HG03039 (cell line): ENCODE data around the gene SH3RF2.
"Not testable (repeated sequence)": the region's sequence is repeated elsewhere in the genome, so short reads cannot be mapped to it uniquely, and the experiment has no call there.

Experiments used
- ATAC-seq: cut with Tn5 transposase; IDR thresholded peaks from one replicate; pipeline ENCODE4 v1.9.1; 2021; ENCODE audit warnings: mild to moderate bottlenecking, moderate library complexity; ENCODE audit not compliant: unreplicated experiment

SH3RF2 gene

DNA sequence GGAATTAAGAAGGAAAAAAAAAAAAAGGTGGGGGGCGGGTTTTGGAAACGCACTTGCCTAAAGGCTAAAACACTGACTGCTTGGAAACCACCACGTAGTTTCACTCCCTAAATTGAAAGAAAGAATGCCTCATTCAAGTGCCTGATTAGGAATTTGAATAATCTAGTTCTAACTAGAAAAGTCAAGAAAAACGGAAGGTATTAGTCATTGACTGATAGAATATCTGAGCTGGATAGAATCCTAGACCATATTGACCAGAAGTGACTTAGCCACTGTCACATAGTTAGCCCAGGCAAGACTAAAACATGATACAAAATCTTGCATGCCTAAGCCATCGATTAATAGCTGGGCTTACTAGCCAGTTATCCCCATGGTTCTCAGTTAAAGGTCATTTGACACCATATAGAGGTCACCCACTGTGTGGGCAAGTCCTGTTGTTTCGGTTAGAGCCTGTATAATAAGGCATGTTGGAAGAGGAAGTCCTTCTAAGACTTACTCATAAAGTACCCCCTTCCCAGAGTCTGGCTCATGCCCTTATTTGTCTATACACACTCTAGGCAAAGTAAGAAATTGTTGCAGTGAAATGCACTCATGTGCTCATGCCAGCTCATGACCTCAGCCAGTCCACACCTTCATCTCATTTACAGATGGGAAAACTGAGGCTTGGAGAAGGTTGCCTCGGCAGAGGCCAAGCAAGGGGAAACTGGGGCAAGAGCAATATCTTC, 40.2 kb downstream of the SH3RF2 start:
- ATAC-seq: peak; percentile 83

DNA sequence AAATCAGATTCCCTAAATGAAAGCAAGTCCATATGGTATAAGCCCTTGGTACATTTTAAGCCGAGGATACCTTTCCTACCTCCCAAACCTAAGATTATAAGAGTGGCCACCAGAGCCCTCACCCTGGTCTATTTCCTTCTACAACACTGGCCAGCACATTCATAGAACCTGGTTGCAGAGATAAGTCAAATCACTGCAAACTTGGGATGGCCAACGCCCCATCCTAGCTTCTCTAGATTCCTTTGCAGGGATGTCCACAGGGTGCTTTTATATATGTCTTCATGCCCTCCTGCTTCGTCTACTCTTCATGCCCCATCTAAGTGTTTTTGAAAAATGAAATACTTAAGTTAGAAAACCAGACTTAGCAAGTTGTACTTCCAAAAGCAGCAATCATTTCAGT, 41.8 kb downstream of the SH3RF2 start:
- ATAC-seq: no peak

DNA sequence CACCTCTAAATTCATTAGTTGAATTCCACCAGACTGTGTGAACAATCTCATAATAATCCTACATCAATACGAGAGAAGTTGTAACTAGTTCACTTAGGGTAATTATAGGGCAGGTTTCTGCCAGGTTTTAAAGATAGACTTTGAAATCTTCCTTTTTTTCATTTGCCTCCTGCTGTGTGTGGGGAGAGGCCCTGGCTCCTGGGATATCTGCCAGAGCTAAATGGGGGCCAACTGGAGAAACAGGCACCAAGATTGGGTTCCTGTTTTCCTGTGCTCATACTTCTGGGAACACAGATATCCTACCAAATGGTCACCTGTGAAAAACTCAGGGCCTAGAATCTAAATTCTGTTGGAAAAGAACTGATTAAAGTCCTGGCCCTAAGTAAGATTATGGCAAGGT, 42.3 kb downstream of the SH3RF2 start:
- ATAC-seq: no peak

DNA sequence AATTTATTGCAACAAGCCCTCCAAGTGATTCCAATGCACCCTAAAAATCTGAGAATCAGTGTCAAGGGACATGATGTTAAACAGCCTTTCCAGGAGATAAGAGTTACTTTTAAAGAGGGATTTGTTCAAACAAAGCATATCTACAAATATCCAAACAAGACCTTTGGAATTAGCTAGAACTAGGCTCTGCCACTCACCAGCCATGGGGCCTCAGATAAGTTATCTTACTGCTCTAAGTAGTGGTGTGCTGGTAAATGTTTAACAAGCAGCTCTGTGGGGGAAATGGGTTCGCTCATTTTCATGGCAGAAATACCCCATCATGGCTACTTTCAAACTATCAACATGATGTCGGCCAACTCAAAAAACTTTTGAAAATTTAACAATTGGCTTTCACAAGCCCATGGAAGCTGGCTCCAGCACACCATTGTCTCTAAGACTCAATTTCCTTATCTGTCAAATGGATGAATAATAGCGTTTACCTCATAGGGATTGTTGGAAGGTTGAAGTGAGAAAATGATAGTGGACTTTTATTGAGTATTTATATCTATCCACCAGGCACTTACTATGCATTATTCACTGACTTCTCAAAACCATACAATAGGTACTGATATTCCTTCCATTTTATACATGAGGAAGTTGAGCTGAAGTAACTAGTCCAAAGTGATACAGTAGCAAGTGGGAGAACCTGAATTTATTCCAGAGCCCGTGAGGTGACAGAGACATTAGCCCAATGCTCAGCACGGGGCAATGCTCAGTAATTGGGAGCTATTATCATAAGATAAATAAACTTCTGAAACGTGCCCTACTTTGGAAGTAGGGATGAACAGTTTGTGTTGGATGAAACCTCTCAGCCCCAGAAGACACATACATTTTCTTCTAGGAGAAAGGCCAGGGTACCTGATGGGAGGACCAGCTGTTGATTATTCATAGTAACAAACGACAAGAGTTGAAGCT, 43.2 kb downstream of the SH3RF2 start:
- ATAC-seq: no peak

DNA sequence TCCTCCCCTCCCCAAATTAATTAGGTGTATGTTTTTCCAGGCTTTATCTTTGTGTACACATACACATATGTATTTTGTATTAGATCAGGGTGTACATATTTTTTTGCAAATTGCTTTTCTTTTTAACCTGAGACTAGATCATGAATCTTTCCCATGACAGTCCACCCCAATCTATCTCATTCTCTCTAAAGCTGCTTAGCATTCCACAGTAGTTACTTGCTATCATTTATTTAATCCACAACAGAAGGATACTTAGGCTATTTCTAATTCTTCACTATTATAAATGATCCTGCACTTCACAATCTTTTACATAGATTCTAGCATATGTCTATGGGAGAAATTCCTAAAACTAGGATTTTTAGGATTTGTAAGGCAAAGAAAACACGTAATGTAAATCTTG, 43.9 kb downstream of the SH3RF2 start:
- no peak for ATAC-seq

DNA sequence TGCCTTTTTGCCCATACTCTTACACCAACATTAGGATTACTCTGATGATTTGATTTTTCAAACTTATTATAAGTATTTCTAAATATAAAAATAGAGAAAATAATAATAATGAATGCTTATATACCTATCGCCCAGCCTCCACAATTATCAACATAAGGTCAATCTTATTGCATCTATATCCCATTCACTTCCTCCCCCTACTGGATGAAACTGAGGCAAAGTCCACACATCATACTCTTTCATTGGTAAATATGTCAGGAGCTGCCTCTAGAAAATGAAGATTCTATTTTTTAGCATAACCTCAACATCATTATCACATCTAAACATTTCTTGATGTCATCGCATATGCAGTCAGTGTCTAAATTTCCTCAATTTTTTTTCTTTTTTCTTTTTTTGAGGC, 44.3 kb downstream of the SH3RF2 start:
- ATAC-seq: no peak

DNA sequence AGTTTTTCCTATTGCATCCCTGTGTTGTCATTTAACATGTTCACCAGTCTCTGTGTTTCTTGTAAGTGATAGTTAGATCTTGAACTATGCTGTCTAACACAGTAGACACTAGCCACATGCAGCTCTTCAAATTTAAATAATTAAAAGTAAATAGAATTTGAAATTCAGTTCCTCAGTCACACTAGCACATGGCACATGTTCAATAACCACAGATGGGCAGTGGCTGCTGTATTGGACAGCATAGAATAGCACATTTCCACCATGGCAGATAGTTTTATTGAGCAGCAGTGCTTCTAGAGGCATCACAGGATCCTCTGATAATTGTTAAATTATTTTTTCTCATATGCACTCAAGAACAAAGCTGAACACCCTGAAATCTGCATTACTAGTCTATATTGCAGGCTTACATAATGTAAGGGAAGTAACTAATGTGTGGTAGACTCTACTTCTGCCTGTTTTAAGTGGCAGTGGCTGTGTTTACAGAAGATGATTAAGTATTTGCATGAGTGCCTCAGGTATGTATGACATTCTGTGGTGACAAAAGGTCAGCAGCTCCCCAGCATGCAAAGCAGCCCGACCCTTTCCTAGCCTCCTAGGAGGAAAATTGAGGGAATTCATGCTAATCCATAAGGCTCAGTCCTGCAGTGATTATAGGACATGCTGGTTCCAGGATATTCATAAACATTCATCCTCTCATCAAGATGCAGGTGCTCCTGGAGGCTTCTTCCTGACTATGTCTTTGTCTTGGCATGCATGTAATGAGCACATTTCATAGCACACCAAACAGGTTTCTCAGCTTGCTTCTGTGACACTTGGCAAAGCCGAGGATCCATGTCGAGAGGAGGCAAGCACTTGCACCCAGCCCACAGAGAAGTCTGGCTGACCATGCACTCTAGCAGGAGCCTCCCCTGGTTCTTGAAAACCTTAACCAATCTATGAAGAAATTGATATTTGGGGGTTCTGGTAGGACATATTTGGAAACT, 45.5 kb downstream of the SH3RF2 start:
- no peak for ATAC-seq

DNA sequence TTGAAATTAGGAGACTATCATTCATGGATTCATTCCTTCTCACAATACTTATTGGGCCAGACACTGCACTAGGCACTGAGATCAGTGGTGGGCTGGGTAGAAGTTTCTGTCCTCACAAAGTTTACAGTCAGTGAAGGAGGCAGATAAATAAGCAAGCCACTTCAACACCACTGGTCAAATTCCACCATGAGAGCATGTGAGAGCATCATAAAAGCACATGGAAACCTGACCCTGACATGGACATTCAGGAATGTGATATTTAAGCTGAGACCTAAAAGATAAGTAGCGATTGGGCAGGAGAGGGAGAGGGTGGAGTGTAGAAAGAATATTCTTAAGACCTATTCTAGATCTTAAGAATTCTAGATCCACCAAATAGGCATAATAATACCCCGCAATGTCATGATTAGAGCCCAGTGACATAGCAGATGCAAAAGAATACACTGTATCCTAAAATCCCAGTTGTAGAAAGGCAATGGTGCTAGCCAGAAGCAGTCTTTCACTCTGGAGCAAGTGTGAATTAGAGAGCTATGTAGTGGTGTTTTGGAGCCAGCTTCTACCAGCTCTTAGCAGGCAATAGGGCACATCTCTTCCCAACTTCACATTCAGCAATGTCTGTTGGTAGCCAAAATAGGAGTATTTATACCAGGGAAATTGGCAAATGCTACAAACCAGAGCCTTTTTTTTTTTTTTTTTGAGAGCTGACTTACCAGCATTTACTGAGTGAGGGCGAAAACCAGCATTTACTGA, 46.4 kb downstream of the SH3RF2 start:
- ATAC-seq: no peak

DNA sequence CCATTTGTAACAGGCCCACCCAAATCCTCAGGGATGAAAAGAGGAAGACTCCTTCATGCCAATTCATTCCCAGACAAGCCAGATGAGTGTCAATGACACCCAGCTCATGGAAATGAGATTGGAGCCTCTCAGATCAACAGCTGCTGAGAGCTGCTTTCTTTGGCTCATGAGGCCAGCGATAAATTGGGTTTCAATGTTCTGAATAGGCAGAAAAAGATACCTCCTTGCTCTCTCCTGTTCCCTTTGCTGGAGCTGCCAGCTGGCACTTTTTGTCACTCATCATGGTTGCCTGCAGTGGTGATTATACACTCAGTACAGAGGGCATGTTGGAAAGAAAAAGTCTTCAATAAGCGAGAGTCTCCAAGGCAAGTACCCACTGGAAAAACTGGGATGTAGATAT, 47.1 kb downstream of the SH3RF2 start:
- ATAC-seq: no peak

DNA sequence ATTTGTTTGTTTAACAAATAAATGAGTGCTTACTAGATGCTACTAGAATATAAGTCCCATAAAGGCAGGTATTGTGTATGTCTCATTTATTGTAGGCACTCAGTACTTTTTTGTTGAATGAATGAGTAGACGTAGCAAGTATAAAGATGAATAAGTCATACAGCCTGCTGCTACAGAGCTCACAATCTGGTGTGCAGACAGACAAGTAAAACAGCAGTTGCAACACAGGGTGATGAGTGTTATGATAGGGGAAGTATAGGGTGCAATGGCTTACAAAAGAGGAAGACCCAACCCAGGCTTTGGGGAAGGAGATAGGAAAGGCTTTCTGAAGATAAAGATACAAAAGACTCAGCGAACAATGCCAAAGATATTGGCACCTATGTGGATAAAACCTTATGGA, 47.7 kb downstream of the SH3RF2 start:
- ATAC-seq: no peak

DNA sequence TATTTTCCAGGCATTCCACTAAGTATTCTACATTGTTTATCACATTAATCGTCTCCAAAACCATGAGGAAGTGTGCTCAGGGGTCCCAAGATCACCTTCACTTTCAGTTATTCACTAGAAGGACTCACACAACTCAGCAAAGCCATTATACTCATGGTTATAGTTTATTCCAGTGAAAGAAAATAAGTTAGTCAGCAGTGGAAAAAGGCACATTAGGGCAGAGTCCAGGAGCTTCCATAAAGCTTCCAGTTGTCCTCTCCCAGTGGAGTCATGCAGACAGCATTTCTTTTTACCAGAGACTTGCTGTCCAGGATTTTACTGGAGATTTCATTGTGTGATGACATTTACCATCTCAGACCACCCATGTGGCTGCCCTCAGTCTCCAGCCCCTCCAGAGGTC, 51.5 kb downstream of the SH3RF2 start:
- no peak for ATAC-seq

DNA sequence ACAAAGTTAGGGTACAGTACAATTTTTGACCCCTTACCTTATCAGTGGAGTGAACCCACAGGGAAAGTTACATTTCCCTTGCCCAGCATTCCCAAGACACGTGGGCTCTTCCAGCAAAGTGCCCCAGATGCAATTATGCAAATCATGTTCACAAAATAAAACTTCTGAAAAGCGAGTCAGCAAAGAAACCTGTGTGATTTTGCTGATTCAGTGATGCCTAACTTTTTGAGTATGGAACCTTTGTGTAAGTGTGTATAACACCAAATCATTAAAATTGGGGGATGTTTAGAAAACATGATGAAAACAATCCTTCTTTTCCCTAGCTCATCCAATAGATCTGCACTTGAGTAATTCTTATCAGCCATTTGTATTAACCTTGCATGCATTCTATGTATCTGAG, 52.6 kb downstream of the SH3RF2 start:
- ATAC-seq: no peak

DNA sequence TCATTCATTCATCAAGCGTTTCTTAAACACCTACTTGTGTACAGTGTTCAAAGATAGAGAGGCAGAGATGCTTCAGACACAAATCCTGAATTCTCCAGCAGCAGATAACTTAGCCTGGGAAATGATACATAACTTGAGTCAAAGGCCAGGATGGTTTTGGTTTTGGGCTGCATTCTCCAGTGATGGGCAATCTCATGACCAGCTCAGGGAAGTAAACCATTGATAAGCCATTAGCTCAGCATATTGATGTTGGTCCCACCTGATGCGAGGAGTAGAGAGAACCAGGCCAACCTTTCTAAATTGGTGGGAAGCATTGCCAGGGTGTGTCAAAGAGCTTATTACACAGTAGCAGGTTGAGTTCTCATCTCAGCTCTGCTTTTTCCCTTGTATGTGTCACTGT, 53.0 kb downstream of the SH3RF2 start:
- no peak for ATAC-seq

DNA sequence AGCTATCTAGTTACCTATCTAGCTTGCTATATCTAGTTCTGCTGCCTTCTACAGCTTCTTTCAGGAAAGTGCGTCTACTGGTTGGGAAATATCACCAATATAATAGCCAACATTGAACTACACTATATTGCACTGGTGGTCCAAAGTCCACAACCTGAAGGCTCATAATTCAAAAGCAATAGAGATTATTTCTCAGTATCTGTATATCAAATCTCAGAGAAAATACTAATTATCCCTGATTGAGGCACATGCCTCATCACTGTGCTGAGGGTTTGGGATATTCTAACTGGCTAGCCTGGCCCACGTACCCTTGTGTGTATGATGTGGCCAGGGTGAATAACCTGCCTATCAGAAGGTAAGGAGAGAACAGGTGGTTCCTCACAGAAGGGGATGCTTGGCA, 53.8 kb downstream of the SH3RF2 start:
- no peak for ATAC-seq

DNA sequence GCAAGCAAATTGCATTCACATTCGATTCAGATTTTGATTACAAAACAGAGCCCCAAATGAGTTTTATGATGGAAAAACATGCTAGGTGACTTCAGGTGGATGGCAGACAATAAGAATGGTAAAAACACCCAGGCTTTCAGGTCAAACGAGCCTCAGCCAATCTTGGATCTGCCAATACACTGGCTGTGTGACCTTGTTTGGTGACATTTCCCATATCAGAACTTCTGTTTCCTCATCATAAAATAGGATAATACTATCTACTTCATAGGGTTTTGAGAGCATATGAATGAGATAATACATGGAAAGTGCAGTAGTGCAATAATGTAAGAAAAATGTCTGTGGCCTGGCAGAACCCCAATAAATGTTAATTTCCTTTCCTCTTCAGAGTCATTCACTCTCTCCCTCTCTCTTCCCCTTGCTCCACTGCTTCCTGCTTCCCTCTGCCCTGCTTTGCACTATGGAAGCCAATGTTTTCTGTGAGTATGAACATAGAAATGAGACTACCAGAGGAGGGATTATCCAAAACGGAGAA, 54.7 kb downstream of the SH3RF2 start:
- no peak for ATAC-seq

DNA sequence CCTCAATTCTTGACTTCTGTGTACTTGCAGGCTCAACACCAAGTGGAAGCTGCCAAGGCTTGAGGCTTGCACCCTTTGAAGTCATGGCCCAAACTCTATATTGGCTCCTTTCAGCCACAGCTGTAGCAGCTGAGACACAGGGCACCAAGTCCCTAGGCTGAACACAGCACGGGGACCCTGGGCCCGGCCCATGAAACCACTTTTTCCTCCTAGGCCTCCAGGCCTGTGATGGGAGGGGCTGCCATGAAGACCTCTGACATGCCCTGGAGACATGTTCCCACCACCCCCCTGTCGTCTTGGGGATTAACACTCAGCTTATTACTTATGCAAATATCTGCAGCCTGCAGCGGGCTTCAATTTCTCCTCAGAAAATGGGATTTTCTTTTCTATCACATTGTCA, 57.2 kb downstream of the SH3RF2 start:
- ATAC-seq: not testable (repeated sequence)

DNA sequence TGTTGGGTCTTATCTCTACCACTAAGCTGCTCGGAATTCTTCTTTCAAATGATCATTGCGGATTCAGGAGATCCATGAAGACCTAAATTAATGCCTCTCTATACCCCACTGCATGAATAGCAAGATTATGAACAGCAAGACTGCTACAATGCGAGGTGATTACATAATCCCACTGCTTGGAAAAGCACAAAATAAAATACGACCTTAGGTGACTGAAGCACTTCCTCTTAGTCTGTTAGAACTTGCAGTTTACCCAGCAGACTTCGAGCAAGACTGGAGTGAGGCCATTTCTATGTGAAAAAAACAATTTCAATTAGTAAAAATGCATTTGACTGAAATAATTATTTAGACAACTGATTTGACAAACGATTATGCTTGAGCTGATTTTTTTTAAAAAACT, 59.8 kb downstream of the SH3RF2 start:
- no peak for ATAC-seq

DNA sequence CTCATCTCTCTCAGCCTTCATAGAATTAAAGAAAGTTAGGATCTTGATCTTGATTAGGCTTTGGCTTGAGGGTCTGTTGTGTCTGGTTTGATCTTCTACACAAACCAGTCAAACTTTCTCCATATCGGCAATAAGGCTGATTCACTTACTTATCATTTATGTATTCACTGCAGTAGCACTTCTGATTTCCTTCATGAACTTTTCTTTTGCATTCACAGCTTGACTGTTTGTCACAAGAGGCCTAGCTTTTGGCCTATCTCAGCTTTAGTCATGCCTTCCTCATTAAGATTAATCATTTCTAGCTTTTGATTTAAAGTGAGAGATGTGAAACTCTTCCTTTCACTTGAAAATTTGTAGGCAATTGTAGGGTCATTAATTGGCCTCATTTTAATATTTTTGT, 62.8 kb downstream of the SH3RF2 start:
- no peak for ATAC-seq

DNA sequence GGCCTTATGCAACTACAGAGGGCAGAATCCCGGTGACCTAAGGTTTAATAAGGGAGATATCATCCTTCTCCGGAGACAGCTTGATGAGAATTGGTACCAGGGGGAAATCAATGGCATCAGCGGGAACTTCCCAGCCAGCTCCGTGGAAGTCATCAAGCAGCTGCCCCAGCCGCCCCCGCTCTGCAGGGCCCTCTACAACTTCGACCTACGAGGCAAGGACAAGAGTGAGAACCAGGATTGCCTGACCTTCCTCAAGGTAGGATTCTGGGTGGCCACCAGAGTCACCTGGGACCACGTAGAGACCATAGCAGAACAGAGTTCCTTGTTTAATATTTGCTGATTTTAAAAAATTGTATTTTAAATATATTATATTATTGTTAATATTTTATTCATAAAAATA, 63.7 kb downstream of the SH3RF2 start:
- no peak for ATAC-seq

DNA sequence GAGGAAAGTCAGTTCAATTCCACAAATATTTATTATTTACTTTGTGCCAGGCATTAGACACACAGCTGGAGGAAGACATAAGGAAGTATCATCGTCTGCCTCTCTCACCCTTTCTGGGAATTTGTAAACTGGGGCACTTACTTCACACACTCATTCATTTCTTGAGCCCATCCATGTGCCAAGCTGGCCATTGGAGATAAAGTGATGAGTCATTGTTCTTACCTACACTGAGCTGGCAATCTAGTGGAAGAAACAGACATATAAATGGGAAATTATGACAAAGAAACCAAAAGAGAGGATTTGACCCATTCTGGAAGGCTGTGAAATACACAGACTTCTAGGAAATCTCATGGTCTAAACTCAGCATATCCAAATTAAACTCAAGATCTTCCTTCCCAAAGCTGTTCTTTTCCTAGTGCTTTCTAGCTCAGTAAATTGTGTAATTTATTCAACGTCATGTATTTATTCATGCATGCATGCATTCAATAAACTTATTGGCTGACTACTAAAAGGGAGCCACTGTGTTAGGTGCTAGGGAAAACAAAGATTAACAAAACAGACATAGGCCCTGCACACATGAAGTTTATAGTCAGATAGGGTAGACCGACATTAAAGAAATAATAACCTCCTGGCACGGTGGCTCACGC, 65.3 kb downstream of the SH3RF2 start:
- no peak for ATAC-seq
